ENCODE measurements around the gene SLC35F1. TPM values are rescaled to one million over a fixed set of nuclear protein-coding genes. Genes with fewer than 3 reads are reported as not detected.
"Not testable (repeated sequence)": the region's sequence is repeated elsewhere in the genome, so short reads cannot be mapped to it uniquely, and the experiment has no call there.

The SLC35F1 gene
- total RNA-seq, 1 donor from 2014 or later, result 24.3 TPM

DNA sequence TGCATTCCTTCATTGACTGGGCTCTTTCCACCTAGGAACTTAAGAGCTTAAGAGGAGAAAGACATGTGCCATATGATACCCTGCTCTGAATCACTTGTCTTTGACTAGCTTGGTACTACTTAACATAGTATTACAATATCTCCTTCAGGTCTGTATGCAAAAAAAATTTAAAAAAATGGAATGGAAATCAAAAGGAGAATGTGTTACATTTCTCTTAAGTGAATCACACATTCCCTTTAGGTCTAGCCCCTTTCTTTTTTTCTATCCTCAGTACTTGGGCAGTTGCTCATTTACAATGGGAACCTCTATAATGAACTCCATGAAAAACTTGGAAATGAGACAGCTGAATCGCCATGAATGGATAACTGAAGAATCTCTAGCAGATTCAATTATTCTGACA lies 53.8 kb downstream of the SLC35F1 start:
- H3K4me1 Mint-ChIP-seq, result peaks cover 27% of the 10 kb centered on the region
- peaks cover 21% of the 10 kb centered on the region for H3K36me3 Mint-ChIP-seq
- Histone ChIP-seq H3K4me2 (no peak overlapping the region), H3K27me3 (no peaks in the 10 kb centered on the region), H3F3A (ENCODE audit: low read depth) (no peaks in the 10 kb centered on the region), H4K20me1 (ENCODE audit: low read depth) (no peaks in the 10 kb centered on the region), H3K27ac (no peak overlapping the region), H3K9ac (no peak overlapping the region), H3K4me3 (no peak overlapping the region), H3K4me1 (peaks cover 23% of the 10 kb centered on the region), H3K9me3 (ENCODE audit: low read depth) (no peaks in the 10 kb centered on the region), H3K36me3 (no peaks in the 10 kb centered on the region), H3K79me2 (ENCODE audit: low read depth) (no peaks in the 10 kb centered on the region), H2AFZ (replicated peaks) (no peak overlapping the region)
- TF ChIP-seq EZH2phosphoT487 (IDR thresholded peaks at IDR 0.05), result no peak
- TF ChIP-seq, protein P1, sequence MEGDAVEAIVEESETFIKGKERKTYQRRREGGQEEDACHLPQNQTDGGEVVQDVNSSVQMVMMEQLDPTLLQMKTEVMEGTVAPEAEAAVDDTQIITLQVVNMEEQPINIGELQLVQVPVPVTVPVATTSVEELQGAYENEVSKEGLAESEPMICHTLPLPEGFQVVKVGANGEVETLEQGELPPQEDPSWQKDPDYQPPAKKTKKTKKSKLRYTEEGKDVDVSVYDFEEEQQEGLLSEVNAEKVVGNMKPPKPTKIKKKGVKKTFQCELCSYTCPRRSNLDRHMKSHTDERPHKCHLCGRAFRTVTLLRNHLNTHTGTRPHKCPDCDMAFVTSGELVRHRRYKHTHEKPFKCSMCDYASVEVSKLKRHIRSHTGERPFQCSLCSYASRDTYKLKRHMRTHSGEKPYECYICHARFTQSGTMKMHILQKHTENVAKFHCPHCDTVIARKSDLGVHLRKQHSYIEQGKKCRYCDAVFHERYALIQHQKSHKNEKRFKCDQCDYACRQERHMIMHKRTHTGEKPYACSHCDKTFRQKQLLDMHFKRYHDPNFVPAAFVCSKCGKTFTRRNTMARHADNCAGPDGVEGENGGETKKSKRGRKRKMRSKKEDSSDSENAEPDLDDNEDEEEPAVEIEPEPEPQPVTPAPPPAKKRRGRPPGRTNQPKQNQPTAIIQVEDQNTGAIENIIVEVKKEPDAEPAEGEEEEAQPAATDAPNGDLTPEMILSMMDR (IDR thresholded peaks at IDR 0.05), result no peak
- TF ChIP-seq EZH2 (IDR thresholded peaks at IDR 0.05), result no peak
- H3K9me3 Mint-ChIP-seq, result peaks cover 25% of the 10 kb centered on the region
- no peak overlapping the region for H3K4me3 Mint-ChIP-seq
- H3K27ac Mint-ChIP-seq, result no peak overlapping the region
- DNase-seq (ENCODE audit: low spot score), result no peak
- peaks cover 2% of the 10 kb centered on the region for H3K27me3 Mint-ChIP-seq (ENCODE audit: insufficient read depth, low read depth)

DNA sequence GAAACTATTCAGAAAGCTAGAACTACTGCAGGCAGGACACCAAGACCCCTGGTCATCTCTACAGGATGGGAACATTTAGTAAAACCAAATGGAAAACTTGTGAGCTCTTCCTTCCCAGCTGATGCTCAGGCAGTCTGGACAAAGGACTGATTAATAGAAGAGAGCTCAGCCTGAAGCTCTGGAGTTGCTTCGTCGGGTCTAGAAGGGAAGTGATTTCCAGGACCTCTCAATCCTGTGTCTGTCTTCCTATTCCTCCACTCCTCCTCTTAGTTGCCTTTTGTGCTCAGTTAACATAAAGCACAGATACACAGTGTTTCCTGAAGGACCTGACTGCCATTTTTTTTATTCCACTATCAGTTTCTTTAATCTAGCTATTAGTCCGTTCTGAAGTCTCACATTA lies 54.2 kb downstream of the SLC35F1 start:
- Histone ChIP-seq H3K9ac (no peak overlapping the region), H3K27me3 (no peaks in the 10 kb centered on the region), H3K27ac (no peak overlapping the region), H3K4me2 (no peak overlapping the region), H3F3A (ENCODE audit: low read depth) (no peaks in the 10 kb centered on the region), H3K36me3 (no peaks in the 10 kb centered on the region), H3K4me1 (peaks cover 19% of the 10 kb centered on the region), H3K9me3 (ENCODE audit: low read depth) (no peaks in the 10 kb centered on the region), H3K4me3 (no peak overlapping the region), H3K79me2 (ENCODE audit: low read depth) (no peaks in the 10 kb centered on the region), H2AFZ (replicated peaks) (no peak overlapping the region), H4K20me1 (ENCODE audit: low read depth) (no peaks in the 10 kb centered on the region)
- DNase-seq (ENCODE audit: low spot score), result no peak
- H3K4me3 Mint-ChIP-seq, result no peak overlapping the region
- H3K36me3 Mint-ChIP-seq, result peaks cover 24% of the 10 kb centered on the region
- H3K4me1 Mint-ChIP-seq, result peaks cover 22% of the 10 kb centered on the region
- H3K27ac Mint-ChIP-seq, result no peak overlapping the region
- peaks cover 2% of the 10 kb centered on the region for H3K27me3 Mint-ChIP-seq (ENCODE audit: insufficient read depth, low read depth)
- H3K9me3 Mint-ChIP-seq, result peaks cover 29% of the 10 kb centered on the region
- no peak for TF ChIP-seq EZH2 (IDR thresholded peaks at IDR 0.05)
- TF ChIP-seq EZH2phosphoT487 (IDR thresholded peaks at IDR 0.05), result no peak
- TF ChIP-seq, protein P1 (IDR thresholded peaks at IDR 0.05), result no peak

DNA sequence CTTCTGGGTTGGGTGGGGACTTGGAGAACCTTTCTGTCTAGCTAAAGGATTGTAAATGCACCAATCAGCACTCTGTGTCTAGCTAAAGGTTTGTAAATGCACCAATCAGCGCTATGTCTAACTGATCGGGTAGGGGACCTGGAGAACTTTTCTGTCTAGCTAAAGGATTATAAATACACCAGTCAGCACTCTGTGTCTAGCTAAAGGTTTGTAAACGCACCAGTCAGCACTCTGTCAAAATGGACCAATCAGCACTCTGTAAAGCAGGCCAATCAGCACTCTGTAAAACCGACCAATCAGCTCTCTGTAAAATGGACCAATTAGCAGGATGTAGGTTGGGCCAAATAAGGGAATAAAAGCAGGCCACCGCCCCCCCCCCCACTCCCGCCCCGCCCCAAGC lies 58.7 kb downstream of the SLC35F1 start:
- Mint-ChIP-seq H3K9me3 (peaks cover 56% of the 10 kb centered on the region), H3K36me3 (peaks cover 47% of the 10 kb centered on the region)
- H3K4me3 Mint-ChIP-seq; H3K27me3 Mint-ChIP-seq (ENCODE audit: insufficient read depth, low read depth); H4K20me1 ChIP-seq (ENCODE audit: low read depth); H2AFZ ChIP-seq (replicated peaks); DNase-seq (ENCODE audit: low spot score); H3K27ac ChIP-seq; H3K79me2 ChIP-seq (ENCODE audit: low read depth); H3K36me3 ChIP-seq; H3K9ac ChIP-seq; H3K4me2 ChIP-seq; H3K9me3 ChIP-seq (ENCODE audit: low read depth); H3K27me3 ChIP-seq; H3F3A ChIP-seq (ENCODE audit: low read depth); H3K4me1 Mint-ChIP-seq; H3K27ac Mint-ChIP-seq; H3K4me3 ChIP-seq: not testable (repeated sequence)
- H3K4me1 ChIP-seq, result peaks cover 13% of the 10 kb centered on the region

DNA sequence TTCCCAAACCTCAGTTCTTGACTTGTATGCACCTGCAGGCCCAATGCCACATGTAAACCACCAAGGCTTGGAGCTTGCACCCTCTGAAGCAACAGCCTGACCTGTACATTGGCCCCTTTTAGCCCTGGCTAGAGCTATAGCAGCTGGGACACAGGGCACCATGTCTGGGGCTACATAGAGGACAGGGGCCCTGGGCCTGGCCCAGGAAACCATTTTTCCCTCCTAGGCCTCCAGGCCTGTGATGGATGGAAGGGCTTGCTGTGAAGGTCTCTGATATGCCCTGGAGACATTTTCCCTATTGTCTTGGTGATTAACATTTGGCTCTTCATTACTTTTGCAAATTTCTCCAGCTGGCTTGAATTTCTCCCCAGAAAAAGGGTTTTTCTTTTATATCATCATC lies 64.6 kb downstream of the SLC35F1 start:
- TF ChIP-seq EZH2 (IDR thresholded peaks at IDR 0.05) (no peak), EZH2phosphoT487 (IDR thresholded peaks at IDR 0.05) (no peak)
- TF ChIP-seq, protein P1 (IDR thresholded peaks at IDR 0.05), result no peak
- Mint-ChIP-seq H3K27ac (no peak overlapping the region), H3K27me3 (ENCODE audit: insufficient read depth, low read depth) (peaks cover 6% of the 10 kb centered on the region), H3K4me3 (no peak overlapping the region), H3K9me3 (peaks cover 52% of the 10 kb centered on the region), H3K4me1 (no peaks in the 10 kb centered on the region), H3K36me3 (peaks cover 40% of the 10 kb centered on the region)
- no peak for DNase-seq (ENCODE audit: low spot score)
- Histone ChIP-seq H4K20me1 (ENCODE audit: low read depth) (no peaks in the 10 kb centered on the region), H3K27ac (no peak overlapping the region), H3K9me3 (ENCODE audit: low read depth) (no peaks in the 10 kb centered on the region), H3K4me3 (no peak overlapping the region), H3K4me1 (no peaks in the 10 kb centered on the region), H3F3A (ENCODE audit: low read depth) (no peaks in the 10 kb centered on the region), H3K36me3 (no peaks in the 10 kb centered on the region), H2AFZ (replicated peaks) (no peak overlapping the region), H3K79me2 (ENCODE audit: low read depth) (no peaks in the 10 kb centered on the region), H3K4me2 (no peak overlapping the region), H3K9ac (no peak overlapping the region), H3K27me3 (no peaks in the 10 kb centered on the region)
